GM13976 (cell line): ENCODE data around the gene ERCC2.
"Not testable (repeated sequence)": the region's sequence is repeated elsewhere in the genome, so short reads cannot be mapped to it uniquely, and the experiment has no call there.

Experiments used
- DNase-seq: peaks from one replicate; pipeline ENCODE4 v3.0.0; 2012; ENCODE audit warnings: low spot score
- in situ Hi-C: fragments of 300-500 bp; cut with MboI; formaldehyde crosslinking; loops from one replicate; pipeline ENCODE4 v1.12.0; 2022; ENCODE audit warnings: low sequenced_read_pairs, mixed read lengths, inconsistent platforms; ENCODE audit not compliant: unreplicated experiment
- TF ChIP-seq, protein P1 (sequence below): IDR thresholded peaks from 2 replicates; pipeline ENCODE4 v1.5.1; 2012; ENCODE audit warnings: borderline replicate concordance, mild to moderate bottlenecking; ENCODE audit not compliant: insufficient read depth; ENCODE audit errors: extremely low read depth, missing control alignments, control extremely low read depth

ERCC2 gene

DNA sequence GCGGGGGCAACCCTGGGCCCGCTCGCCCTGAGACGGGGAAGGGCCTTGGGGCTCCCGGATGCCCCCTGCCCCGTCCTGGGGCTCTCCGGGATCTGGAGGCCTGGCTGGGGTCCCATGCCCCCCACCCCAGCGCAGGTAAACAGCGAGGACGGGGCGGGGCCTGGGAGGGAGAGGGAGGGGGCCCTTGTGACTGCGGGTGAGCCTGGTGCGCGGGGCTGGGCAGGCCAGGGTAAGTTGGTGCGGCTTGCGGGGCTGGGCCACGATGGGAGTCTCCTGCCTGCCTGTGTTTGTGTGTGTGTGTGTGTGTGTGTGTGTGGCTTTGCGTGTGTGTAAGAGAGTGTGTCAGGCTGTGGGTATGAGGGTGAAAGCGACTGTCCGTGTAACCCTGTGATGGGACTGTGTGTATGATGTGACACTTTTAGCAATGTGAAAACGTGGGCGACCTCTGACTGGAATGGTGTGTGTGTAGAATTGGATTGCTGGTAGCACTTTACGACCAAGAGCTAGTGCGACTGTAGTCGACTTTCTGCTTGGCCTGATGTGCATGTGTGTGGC lies 29.4 kb downstream of the ERCC2 start:
- TF ChIP-seq, protein P1, sequence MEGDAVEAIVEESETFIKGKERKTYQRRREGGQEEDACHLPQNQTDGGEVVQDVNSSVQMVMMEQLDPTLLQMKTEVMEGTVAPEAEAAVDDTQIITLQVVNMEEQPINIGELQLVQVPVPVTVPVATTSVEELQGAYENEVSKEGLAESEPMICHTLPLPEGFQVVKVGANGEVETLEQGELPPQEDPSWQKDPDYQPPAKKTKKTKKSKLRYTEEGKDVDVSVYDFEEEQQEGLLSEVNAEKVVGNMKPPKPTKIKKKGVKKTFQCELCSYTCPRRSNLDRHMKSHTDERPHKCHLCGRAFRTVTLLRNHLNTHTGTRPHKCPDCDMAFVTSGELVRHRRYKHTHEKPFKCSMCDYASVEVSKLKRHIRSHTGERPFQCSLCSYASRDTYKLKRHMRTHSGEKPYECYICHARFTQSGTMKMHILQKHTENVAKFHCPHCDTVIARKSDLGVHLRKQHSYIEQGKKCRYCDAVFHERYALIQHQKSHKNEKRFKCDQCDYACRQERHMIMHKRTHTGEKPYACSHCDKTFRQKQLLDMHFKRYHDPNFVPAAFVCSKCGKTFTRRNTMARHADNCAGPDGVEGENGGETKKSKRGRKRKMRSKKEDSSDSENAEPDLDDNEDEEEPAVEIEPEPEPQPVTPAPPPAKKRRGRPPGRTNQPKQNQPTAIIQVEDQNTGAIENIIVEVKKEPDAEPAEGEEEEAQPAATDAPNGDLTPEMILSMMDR: no peak
- in situ Hi-C loops: no loop called here
- no peak for DNase-seq

DNA sequence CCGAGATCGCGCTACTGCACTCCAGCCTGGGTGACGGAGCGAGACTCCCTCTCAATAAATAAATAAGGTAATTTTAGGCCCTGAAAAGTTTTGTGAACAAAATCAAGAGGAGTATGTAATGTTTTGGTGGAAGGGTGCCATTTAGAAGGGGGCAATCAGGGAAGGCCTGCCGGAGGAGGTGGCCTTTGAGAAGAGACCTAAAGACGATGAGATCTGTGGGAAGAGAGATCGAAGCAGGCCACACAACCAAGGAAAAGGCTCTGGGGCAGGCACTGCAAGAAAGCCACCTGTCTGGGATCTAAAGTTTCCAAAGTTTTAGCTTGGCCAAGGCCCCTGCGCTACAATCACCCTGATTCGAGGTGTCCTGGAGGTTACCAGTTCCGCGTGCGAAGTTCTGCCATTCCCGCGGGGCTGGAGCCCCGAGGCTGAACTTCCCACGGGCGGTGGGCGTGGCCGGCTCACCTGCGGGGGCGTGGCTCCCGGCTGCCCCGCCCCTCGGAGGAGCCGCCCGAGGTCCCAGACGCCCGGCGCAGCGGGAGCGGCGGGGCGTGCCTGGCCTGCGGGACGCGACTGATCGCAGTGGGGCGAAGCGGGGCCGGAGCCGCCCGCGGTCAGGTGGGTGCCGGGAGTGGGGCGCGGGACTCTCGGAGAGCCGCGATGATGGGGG lies 30.0 kb downstream of the ERCC2 start, which contains the start of gene KLC3:
KLC3 (plus strand) TSS at position 519 of the 667 bp plus-strand sequence. CDS start 4,792 bp downstream, outside the sequence.
- peak; percentile 74 for DNase-seq
- in situ Hi-C loops: no loop called here
- TF ChIP-seq, protein P1: no peak

DNA sequence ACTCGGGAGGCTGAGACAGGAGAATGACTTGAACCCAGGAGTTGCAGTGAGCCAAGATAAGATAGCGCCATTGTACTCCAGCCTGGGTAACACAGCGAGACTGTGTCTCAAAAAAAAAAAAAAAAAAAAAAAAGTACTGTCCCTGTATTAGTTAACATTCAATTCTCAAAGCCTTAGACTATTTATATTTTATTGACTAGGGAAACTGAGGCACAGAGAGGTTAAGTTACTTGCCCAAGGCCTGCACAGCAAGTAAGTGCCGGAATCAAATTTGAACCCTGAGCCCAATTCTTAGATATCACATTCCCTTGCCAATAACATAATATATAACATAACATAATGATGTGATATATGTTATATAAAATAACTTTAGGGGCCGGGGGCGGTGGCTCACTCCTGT lies 30.7 kb downstream of the ERCC2 start:
- in situ Hi-C loops: no loop called here
- TF ChIP-seq, protein P1: no peak
- no peak for DNase-seq

DNA sequence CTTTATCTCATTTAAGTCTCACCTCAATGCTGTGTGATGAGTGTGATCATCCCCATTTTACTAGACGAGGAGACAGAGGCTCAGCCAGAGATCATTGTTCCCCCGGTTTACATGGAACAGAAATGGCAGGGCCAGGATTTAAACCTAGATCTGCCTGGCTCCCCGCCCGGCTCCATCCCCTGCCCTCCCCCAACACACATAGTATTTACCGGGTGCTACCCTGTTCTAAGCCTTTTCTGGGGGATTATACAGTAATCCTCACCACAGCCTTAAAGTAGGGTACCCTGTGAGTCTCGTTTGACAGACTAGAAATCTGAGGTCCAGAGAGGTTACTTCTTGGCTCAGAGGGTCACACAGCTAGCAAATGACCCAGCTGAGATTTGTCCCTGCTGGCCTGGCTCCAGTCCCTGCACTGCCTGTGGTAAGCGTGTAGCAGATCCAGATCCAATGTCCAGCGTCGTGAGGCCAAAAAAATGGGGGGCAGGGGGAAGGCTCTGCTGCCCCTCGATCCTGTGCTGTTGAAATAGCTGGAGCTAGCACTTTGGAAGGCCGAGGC lies 33.6 kb downstream of the ERCC2 start:
- in situ Hi-C loops: no loop called here
- no peak for DNase-seq

DNA sequence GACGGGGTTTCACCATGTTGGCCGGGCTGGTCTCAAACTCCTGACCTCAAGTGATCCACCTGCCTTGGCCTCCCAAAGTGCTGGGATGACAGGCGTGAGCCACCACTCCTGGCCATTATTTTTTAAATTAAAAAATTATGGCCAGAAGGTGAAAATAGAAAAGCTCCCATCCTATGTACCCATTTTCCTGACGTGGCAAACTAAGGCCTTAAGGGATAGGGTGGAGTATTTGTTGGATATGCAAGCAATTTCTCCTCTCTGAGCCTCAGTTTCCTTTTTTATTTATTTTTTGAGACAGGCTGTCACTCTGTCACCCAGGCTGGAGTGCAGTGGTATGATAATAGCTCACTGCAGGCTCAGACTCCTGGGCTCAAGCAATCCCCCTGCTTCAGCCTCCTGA lies 35.5 kb downstream of the ERCC2 start:
- in situ Hi-C loops, DNase-seq: not testable (repeated sequence)

More for the DNA sequence above, 33.6 kb downstream of the ERCC2 start:
- TF ChIP-seq, protein P1: no peak

DNA sequence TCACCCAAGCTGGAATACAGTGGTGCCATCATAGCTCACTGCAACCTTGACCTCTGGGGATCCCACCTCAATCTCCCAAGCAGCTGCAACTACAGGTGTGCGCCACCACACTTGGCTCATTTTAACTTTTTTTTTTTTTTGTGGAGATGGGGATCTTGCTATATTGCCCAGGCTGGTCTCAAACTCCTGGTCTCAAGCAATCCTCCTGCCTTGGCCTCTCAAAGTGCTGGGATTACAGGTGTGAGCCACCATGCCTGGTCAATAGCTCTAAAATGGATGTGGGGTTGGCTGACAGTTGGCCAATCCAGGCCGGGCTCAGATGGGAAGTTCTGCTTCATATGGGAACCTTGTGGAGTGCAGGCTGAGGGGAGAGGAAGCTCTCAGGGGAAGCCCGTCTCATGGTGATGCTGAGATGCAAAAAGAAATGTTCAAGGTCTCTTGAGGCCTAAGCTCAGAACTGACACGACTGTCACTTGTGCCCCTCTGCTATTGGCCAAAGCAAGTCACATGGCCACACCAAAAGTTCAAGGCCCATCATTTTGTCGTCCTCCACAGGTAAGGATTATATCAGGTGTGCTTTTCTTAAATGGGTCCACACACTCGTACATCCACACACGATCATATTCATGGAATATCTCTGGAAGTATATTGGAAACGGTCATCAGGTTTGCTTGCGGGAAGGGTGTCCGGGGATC lies 36.6 kb downstream of the ERCC2 start:
- in situ Hi-C loops: no loop called here

More for the DNA sequence above, 36.6 kb downstream of the ERCC2 start:
- DNase-seq: no peak
- TF ChIP-seq, protein P1: no peak
